ENCODE results near the gene PRRX2. TPM values are rescaled to one million over a fixed set of nuclear protein-coding genes. Genes with fewer than 3 reads are reported as not detected.

Gene PRRX2
- total and polyA plus RNA-seq, 9 of the 15 experiments (the other 6 are each of a cell fraction or from before 2014, with no cell fraction given), result 0.21 TPM; not detected in 8

GRCh38 chr9:129722913-129723312 lies 57.5 kb downstream of the PRRX2 start:
- CTCF ChIA-PET (ENCODE audit: low intra/inter-chr PET ratio), result no interaction called here
- DNase-seq (ENCODE audit: extremely low read depth in 1 of 4, low spot score in 3 of 4), result no peak
- H3K4me1 ChIP-seq (replicated peaks in 1 of 2; ENCODE audit: control insufficient read depth in 2 of 2, insufficient read depth in 2 of 2, low read length in 2 of 2), result peaks cover 4 to 47% of the 10 kb centered on the region in 2 experiments; a peak in 4 of 5 replicates

More at GRCh38 chr9:129722913-129723312, 57.5 kb downstream of the PRRX2 start:
- in situ Hi-C loops (cut with MboI) (no loop called here), intact Hi-C loops (cut with micrococcal nuclease) (no loop called here)
- H3K4me3 ChIP-seq, result no peak overlapping the region
- H3K9me1 ChIP-seq (ENCODE audit: control insufficient read depth, insufficient read depth, low read length), result no peaks in the 10 kb centered on the region
- ATAC-seq, result no peak
- BruUV-seq (replicated peaks), result no TSS peak
- no peak overlapping the region for H2AFZ ChIP-seq (ENCODE audit: low read depth, low read length)
- no peak for FAIRE-seq
- no peak overlapping the region for H3K4me2 ChIP-seq (ENCODE audit: insufficient read depth, low read length)
- H3K9me3 ChIP-seq (replicated peaks; ENCODE audit: control insufficient read depth, insufficient read depth, low read depth, low read length), result no peaks in the 10 kb centered on the region
- H3K9ac ChIP-seq (ENCODE audit: insufficient read depth in 1 of 2, low read depth in 2 of 2, low read length in 2 of 2), result peak overlapping the region in 1 of 2 experiments; percentile 70; a peak in 1 of 4 replicates
- H3K27me3 ChIP-seq (ENCODE audit: control insufficient read depth in 2 of 2, insufficient read depth in 2 of 2, low read length in 2 of 2), result peaks cover 2 to 39% of the 10 kb centered on the region in 2 experiments; a peak in 4 of 5 replicates
- no peak overlapping the region for H3K27ac ChIP-seq (ENCODE audit: extremely low read depth, low read depth, low read length)
- no peaks in the 10 kb centered on the region for H3K36me3 ChIP-seq (ENCODE audit: control insufficient read depth, insufficient read depth, low read length)
- TF ChIP-seq TEAD4 (IDR thresholded peaks at IDR 0.05; ENCODE audit: low read length) (no peak), TEAD4 (CRISPR knock-in tag; IDR thresholded peaks at IDR 0.05; ENCODE audit: borderline replicate concordance) (0 out of 2 replicates have a peak, but pooled peaks have one; percentile 33), ELK1 (CRISPR knock-in tag; IDR thresholded peaks at IDR 0.05) (peak; percentile 52; the same call in 1 of the 2 replicates), ZFX (CRISPR knock-in tag; IDR thresholded peaks at IDR 0.05) (no peak)
- 25% methylated on average over 5 of the region's 5 CpGs for WGBS (ENCODE audit: insufficient coverage, low coverage, missing lambda C conversion rate)
- H4K20me1 ChIP-seq (replicated peaks; ENCODE audit: control insufficient read depth, insufficient read depth, low read length), result peaks cover 7% of the 10 kb centered on the region; the same call in 1 of the 2 replicates
- POLR2A ChIA-PET, result interaction anchor here (0.6 kb wide), 1 partner anchor 16 kb away, joined by 3 read pairs; no protein-coding TSS in a partner anchor
- no peaks in the 10 kb centered on the region for H3K79me2 ChIP-seq (ENCODE audit: control insufficient read depth, insufficient read depth, low read length)

Data from K562 (cell line).